SK-N-SH treated with all-trans-retinoic acid at 6 μM for 48 hours (cell line): ENCODE measurements around the gene UNC45A.

Source experiments
- ATAC-seq: fragments of 200-7000 bp; cut with Tn5 transposase; 3 replicates; pipeline ENCODE4 v1.9.1; 2020; ENCODE audit warnings: mild to moderate bottlenecking, moderate library complexity
- BACH2 ChIP-seq: fragments of 250-450 bp; sonication (Bioruptor Pico); IDR thresholded peaks from 2 replicates; pipeline ENCODE4 v1.9.0; 2021; ENCODE audit warnings: mild to moderate bottlenecking, borderline replicate concordance
- CSDC2 ChIP-seq: fragments of 250-450 bp; sonication (Bioruptor Pico); IDR thresholded peaks from 2 replicates; pipeline ENCODE4 v1.5.0; 2020; ENCODE audit warnings: mild to moderate bottlenecking, moderate library complexity
- CSRNP3 ChIP-seq: fragments of 250-450 bp; sonication (Bioruptor Pico); IDR thresholded peaks from 2 replicates; pipeline ENCODE4 v1.5.1; 2021; ENCODE audit warnings: mild to moderate bottlenecking, moderate library complexity
- ESRRG ChIP-seq: fragments of 250-450 bp; sonication (Bioruptor Pico); IDR thresholded peaks from 2 replicates; pipeline ENCODE4 v1.6.1; 2021; ENCODE audit warnings: mild to moderate bottlenecking
- GLIS3 ChIP-seq: fragments of 250-450 bp; sonication (Bioruptor Pico); IDR thresholded peaks from 2 replicates; pipeline ENCODE4 v1.5.0; 2020; ENCODE audit warnings: mild to moderate bottlenecking, moderate library complexity
- ISL1 ChIP-seq: fragments of 250-450 bp; sonication (Bioruptor Pico); IDR thresholded peaks from 2 replicates; pipeline ENCODE4 v2.1.2; 2022; ENCODE audit warnings: mild to moderate bottlenecking, moderate library complexity
- OSR1 ChIP-seq: fragments of 250-450 bp; sonication (Bioruptor Pico); IDR thresholded peaks from 2 replicates; pipeline ENCODE4 v1.8.0; 2022; ENCODE audit warnings: moderate library complexity, mild to moderate bottlenecking, inconsistent platforms
- PATZ1 ChIP-seq: fragments of 250-450 bp; sonication (Bioruptor Pico); IDR thresholded peaks from 2 replicates; pipeline ENCODE4 v1.8.0; 2020; ENCODE audit warnings: mild to moderate bottlenecking, moderate library complexity, borderline replicate concordance
- POU6F1 ChIP-seq: fragments of 250-450 bp; sonication (Bioruptor Pico); IDR thresholded peaks from 2 replicates; pipeline ENCODE4 v1.8.0; 2021; ENCODE audit warnings: low read depth, mild to moderate bottlenecking, moderate library complexity, borderline replicate concordance
- PPARA ChIP-seq: fragments of 250-450 bp; sonication (Bioruptor Pico); IDR thresholded peaks from 2 replicates; pipeline ENCODE4 v1.5.0; 2020; ENCODE audit warnings: mild to moderate bottlenecking, borderline replicate concordance
- SNAI2 ChIP-seq: fragments of 250-450 bp; sonication (Bioruptor Pico); IDR thresholded peaks from 2 replicates; pipeline ENCODE4 v1.5.0; 2020; ENCODE audit warnings: mild to moderate bottlenecking, moderate library complexity
- TOX ChIP-seq: fragments of 250-450 bp; sonication (Bioruptor Pico); IDR thresholded peaks from 2 replicates; pipeline ENCODE4 v1.8.0; 2021; ENCODE audit warnings: mild to moderate bottlenecking, moderate library complexity, borderline replicate concordance
- TSHZ2 ChIP-seq: fragments of 250-450 bp; sonication (Bioruptor Pico); IDR thresholded peaks from 2 replicates; pipeline ENCODE4 v1.5.0; 2020; ENCODE audit warnings: mild to moderate bottlenecking, moderate library complexity
- ZC3H10 ChIP-seq: fragments of 250-450 bp; sonication (Bioruptor Pico); IDR thresholded peaks from 2 replicates; pipeline ENCODE4 v1.5.1; 2021; ENCODE audit warnings: mild to moderate bottlenecking, moderate library complexity
- ZFP30 ChIP-seq: fragments of 450-650 bp; formaldehyde crosslinking; IDR thresholded peaks from 2 replicates; pipeline ENCODE4 v1.5.0; 2022; ENCODE audit warnings: mild to moderate bottlenecking, moderate library complexity
- ZNF70 ChIP-seq: fragments of 450-650 bp; formaldehyde crosslinking; IDR thresholded peaks from 2 replicates; pipeline ENCODE4 v1.5.0; 2020; ENCODE audit warnings: mild to moderate bottlenecking, moderate library complexity
- ZNF8 ChIP-seq: fragments of 450-650 bp; formaldehyde crosslinking; IDR thresholded peaks from 2 replicates; pipeline ENCODE4 v1.5.0; 2020; ENCODE audit warnings: mild to moderate bottlenecking, moderate library complexity

UNC45A gene

GRCh38 chr15:90932660-90932991, 2.5 kb upstream of the UNC45A start:
- TF ChIP-seq CSDC2 (CRISPR knock-in tag) (no peak), SNAI2 (CRISPR knock-in tag) (no peak), PPARA (CRISPR knock-in tag) (no peak), CSRNP3 (CRISPR knock-in tag) (no peak), ZFP30 (CRISPR knock-in tag) (no peak), ZNF70 (CRISPR knock-in tag) (no peak), OSR1 (CRISPR knock-in tag) (no peak), TOX (CRISPR knock-in tag) (no peak), ZC3H10 (CRISPR knock-in tag) (no peak), ESRRG (CRISPR knock-in tag) (no peak), POU6F1 (CRISPR knock-in tag) (no peak)
- TF ChIP-seq, all 23 proteins: peak for 0
- no peak for ATAC-seq

- no peak for ATAC-seq
- TF ChIP-seq TOX (CRISPR knock-in tag) (no peak), PATZ1 (CRISPR knock-in tag) (no peak), ISL1 (no peak), TSHZ2 (CRISPR knock-in tag) (no peak)
Measured at GRCh38 chr15:90933301-90933700, 1.8 kb upstream of the UNC45A start.

- ATAC-seq, result peak; percentile 63
- TF ChIP-seq CSDC2 (CRISPR knock-in tag) (no peak), POU6F1 (CRISPR knock-in tag) (no peak), SNAI2 (CRISPR knock-in tag) (no peak), PATZ1 (CRISPR knock-in tag) (no peak), GLIS3 (CRISPR knock-in tag) (no peak), ZNF8 (CRISPR knock-in tag) (no peak), BACH2 (CRISPR knock-in tag) (no peak)
Measured at GRCh38 chr15:90934256-90934948, 683 bp upstream of the UNC45A start.
